Umbilical cord (tissue), 2 donors: ENCODE results near the gene L3MBTL3. TPM values are rescaled to one million over a fixed set of nuclear protein-coding genes. Genes with fewer than 3 reads are reported as not detected.
"Not testable (repeated sequence)": the region's sequence is repeated elsewhere in the genome, so short reads cannot be mapped to it uniquely, and the experiment has no call there.

ENCODE experiments used
- DNase-seq: peaks from one replicate; pipeline ENCODE4 v3.0.0-alpha.2; 2015; ENCODE audit warnings: low spot score
- total RNA-seq: library from RNA; depleted of rRNA; stranded (reverse); fragments of >200 nt; gene quantifications from one replicate; pipeline ENCODE4 v1.2.3, GENCODE V29; 2014; ENCODE audit warnings: low replicate concordance; ENCODE audit not compliant: insufficient read depth

Gene L3MBTL3
- total RNA-seq, 1 donor from 2014 or later = 12.0 TPM

- DNase-seq = peak; percentile 76
Observed at GRCh38 chr6:130075879-130076460, 57.6 kb downstream of the L3MBTL3 start.

DNA sequence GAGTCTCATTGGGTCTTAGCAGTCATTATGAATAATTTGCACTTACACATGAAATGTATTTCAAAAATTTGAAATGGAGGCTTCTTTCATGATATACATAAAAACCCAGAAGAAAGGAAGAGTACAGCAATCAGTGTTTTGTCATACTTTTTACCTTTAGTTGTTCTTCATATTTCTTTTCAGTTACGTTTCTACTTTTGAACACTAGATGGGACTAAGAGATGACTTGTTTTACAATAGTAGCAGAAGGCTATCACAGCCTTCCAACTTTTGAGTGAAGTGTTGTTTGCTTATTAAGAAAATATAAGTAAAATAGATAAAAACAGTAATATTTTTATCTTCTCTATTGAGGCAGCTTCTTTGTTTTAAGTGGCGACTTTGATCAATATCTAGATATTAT, 58.1 kb downstream of the L3MBTL3 start:
- DNase-seq = no peak

GRCh38 chr6:130090796-130091195, 72.4 kb downstream of the L3MBTL3 start:
- no peak for DNase-seq

GRCh38 chr6:130093546-130093945, 75.2 kb downstream of the L3MBTL3 start:
- no peak for DNase-seq

DNA sequence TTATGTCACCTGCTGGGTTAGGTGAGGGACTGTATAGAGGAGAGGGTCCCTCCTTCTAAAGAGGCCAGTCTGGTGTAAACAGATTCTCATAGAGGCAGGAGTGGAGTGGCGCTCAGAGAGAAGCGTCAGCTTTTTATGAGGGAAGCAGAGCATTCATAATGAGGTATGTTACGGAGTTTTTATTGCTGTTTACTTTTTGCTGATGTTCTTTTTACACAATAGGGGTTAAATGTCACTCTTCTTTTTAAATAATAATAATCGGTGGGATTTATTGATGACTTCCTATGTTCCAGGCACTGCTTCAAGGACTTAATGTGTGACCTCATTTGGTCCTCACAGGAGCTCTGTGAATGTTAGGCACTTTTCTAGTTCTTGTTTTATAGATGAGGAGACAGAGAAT, 79.9 kb downstream of the L3MBTL3 start:
- DNase-seq = no peak

DNA sequence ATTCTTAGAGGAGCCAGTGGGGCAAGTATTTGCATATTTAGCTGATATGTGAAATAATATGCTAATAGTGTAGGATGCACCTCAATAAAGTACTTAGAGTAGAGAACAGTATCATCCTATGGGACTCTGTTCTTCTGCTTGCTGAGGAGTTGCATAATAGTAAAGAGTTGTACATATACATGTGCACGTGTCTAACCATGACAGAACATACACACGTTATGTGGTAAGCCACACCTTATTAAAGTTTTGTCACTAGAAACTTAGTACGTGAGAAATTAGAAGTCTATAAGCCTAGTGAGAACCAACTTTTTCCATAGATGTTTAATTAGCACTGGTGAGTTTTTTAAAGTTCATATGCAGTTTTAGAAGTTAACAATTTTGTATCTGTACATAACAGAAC, 80.7 kb downstream of the L3MBTL3 start:
- no peak for DNase-seq

GRCh38 chr6:130105996-130106704, 87.8 kb downstream of the L3MBTL3 start:
- no peak for DNase-seq

- peak; percentile 66 for DNase-seq
Observed at GRCh38 chr6:130107710-130108109, 89.3 kb downstream of the L3MBTL3 start.

GRCh38 chr6:130111031-130111430, 92.7 kb downstream of the L3MBTL3 start:
- no peak for DNase-seq

- no peak for DNase-seq
Observed at GRCh38 chr6:130113201-130113710, 94.9 kb downstream of the L3MBTL3 start.

- DNase-seq = peak; percentile 6
Observed at GRCh38 chr6:130115036-130115435, 96.7 kb downstream of the L3MBTL3 start.

DNA sequence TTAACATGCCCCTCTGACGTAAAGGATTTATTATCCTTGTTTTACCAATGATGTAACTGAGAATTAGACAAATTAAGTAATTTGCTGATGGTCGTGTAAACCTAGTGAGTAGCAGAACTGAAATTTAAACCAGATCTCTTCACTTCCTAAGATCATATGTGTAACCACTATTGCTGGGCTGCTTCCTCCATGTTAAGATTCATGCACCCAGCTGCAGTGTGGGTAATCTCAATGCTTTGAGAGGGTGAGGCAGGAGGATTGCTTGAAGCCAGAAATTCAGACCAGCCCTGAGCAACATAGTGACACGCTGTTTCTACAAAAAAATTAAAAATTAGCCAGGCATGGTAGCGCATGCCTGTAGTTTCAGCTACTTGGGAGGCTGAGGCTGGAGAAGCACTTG, 97.9 kb downstream of the L3MBTL3 start:
- DNase-seq = no peak

- not testable (repeated sequence) for DNase-seq
Observed at GRCh38 chr6:130117187-130117701, 98.9 kb downstream of the L3MBTL3 start.

DNA sequence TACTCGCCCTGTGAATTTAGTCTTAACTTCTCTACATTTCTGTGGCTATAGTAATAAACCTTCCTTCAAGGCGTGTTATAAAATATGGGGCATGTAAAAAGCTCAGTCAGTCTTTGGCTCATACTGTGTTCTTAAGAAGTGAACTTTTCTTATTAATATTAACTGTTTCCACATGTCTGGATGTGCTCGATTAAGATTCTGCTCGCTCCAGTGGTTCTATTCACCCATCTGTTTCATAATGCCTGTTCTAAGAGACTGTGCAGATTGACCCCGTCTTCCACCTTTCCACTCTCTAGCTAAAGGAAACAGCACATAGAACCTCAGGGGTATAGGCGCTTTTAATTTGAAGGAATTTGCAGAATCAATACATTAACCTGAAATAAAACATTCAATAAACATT, 99.9 kb downstream of the L3MBTL3 start:
- DNase-seq = no peak

DNA sequence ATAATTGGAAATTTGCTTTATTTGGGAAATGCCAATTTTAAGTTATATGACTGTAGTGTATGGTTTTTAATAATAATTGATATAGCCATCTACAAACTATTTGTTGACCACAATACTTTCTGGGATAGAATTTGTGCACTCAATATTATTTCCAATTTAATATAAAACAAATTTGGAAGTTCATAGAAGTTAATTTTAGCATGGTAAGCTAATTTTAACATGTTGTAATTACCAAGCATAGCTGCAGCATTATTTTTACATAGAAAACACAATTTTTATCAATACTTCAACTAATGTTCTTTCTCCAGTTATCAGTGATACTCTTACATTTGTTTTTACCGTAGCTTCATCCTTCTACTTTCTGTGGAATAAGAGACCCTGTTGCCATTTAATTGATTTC, 100.8 kb downstream of the L3MBTL3 start:
- DNase-seq = no peak

GRCh38 chr6:130120731-130121130, 102.3 kb downstream of the L3MBTL3 start:
- no peak for DNase-seq

DNA sequence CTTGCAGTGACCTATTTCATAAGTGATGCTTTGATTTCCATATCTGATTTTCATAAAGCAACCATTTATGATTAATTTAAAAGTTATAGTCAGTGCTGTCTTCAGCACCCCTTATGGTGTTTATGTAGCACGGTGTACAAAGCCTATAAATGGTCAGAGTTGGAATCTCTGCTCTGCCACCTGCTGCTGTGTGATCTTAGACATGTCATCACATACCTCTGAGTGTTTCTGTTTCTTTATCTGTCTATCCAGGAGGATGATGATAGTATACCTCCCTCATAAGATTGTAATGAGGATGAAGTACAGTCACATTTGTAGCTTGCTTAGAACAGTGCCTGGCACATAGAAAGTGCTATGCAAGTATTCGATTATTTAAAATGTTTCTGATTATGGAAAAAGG, 103.9 kb downstream of the L3MBTL3 start:
- DNase-seq = no peak

DNA sequence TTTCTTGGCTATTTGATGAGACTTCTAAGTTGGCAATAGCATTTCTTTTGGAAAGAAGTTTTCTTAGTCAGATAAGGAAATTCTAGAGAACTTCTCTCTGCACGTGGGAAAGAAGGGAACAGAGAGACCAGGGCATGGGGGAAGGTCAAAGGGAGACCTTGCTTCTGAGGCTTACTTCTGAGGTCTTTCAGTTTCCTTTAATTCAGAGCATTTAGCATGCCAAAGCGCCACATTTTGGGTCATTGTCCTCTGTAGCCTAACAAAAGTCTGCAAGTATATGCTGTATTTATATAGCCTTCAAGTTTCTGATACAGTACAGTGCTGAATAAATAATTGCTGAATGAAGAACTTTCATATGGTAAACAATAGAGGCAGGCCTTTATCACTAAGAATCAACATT, 108.8 kb downstream of the L3MBTL3 start:
- DNase-seq = no peak

GRCh38 chr6:130128326-130128725, 109.9 kb downstream of the L3MBTL3 start:
- no peak for DNase-seq

DNA sequence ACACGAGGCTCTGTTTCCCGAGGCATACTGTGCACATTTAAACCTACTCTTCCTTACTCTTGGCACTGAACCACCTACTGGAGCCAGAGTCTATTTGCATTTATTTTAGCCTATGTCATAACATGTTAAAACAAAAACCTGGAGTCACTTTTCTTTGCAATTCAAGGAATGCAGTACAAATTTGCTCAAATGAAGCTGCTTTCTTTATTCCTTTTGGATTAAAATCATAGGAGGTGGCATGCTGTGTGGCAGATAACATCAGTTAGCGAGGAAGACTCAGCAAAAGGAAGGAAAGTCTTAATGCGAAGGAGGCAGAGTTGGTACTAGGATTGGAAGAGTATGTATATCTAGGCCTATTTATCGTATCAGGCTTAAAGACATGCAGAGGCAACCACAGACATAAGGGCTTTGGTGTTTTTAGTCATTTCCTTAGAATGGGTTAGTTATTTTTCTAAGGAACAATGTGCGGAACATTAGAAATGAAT, 111.4 kb downstream of the L3MBTL3 start:
- DNase-seq = peak; percentile 2

DNA sequence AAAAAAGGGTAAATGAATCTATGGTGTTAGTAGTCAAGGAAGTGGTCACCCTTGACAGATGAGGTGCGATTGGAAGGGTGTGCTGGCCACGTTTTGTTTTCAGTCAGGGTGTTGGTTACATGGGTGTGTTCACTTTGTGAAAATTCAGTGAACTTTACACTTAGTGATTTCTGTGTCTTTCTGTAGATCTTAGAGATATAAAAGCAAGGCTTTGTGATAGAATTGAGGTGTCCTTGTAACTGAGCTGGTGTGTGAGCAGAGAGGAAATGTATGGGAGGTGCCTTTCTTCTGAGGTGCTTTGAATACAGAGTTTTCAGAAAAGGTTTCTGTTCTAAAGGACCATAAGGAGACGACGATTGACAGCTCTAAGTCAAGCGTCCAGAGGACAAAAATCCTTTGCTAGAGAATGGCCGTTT, 113.9 kb downstream of the L3MBTL3 start:
- no peak for DNase-seq

DNA sequence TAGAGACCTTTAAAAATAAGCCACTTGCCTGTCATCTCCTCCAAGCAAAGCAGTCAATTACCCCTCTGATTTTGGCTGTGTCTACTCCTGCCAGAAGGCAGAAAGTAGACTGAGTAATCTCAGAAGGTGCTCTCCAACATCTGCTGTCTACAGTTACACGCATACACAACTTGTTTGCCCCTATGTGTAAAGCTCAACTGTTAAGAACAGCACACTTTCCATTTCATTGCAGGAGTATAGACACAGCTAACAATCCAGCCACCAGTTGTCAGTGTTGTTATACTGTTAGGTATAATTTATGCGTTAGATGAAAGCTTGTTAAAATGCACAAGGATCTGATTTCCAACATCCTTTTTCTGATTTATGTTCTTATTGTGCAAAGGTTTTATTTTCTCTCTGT, 116.2 kb downstream of the L3MBTL3 start:
- no peak for DNase-seq

GRCh38 chr6:130136798-130137197, 118.4 kb downstream of the L3MBTL3 start:
- no peak for DNase-seq
